ENCODE results near the gene NEK9. TPM values are rescaled to one million over a fixed set of nuclear protein-coding genes. Genes with fewer than 3 reads are reported as not detected.

Gene NEK9
- total RNA-seq, 1 experiment from 2014 or later = 56.5 TPM

GRCh38 chr14:75168586-75169335, 41.9 kb upstream of the NEK9 start:
- Histone ChIP-seq H2BK120ac (ENCODE audit: low read depth, low read length, poor library complexity, severe bottlenecking) (no peak overlapping the region), H4K5ac (ENCODE audit: insufficient read length, low read depth, low read length) (no peak overlapping the region), H3K4me2 (ENCODE audit: insufficient read depth, insufficient read length, low read length) (no peak overlapping the region), H3K9me3 (ENCODE audit: control insufficient read depth, low read depth, low read length) (no peaks in the 10 kb centered on the region), H3K27ac (ENCODE audit: insufficient read length, low read depth, low read length) (no peak overlapping the region), H4K91ac (ENCODE audit: insufficient read length, low read depth, low read length) (no peak overlapping the region), H3K23ac (ENCODE audit: insufficient read length, low read depth, low read length) (no peak overlapping the region), H2BK12ac (ENCODE audit: insufficient read length, low read depth, low read length) (no peak overlapping the region), H2AFZ (ENCODE audit: low read length) (no peak overlapping the region), H3K79me2 (ENCODE audit: insufficient read depth, low read length) (peaks cover 29% of the 10 kb centered on the region; the same call in 1 of the 2 replicates), H3K23me2 (ENCODE audit: insufficient read length, low read depth, low read length, poor library complexity, severe bottlenecking) (no peaks in the 10 kb centered on the region), H2BK20ac (ENCODE audit: low read depth, low read length, poor library complexity, severe bottlenecking) (no peak overlapping the region), H3K27me3 (ENCODE audit: insufficient read depth, low read length) (no peaks in the 10 kb centered on the region), H3K4me1 (ENCODE audit: insufficient read depth, low read length) (no peaks in the 10 kb centered on the region), H3K9ac (ENCODE audit: extremely low read depth, insufficient read length, low read length) (no peak overlapping the region), H2AK5ac (ENCODE audit: insufficient read length, low read length) (no peak overlapping the region), H3K56ac (ENCODE audit: insufficient read length, low read depth, low read length) (no peak overlapping the region), H3K14ac (ENCODE audit: insufficient read depth, low read length) (no peak overlapping the region), H4K8ac (replicated peaks; ENCODE audit: insufficient read length, low read depth, low read length) (no peak overlapping the region), H2BK5ac (ENCODE audit: insufficient read length, low read length) (no peak overlapping the region), H3K18ac (ENCODE audit: insufficient read length, low read depth, low read length) (no peak overlapping the region), H3K4ac (ENCODE audit: low read depth, low read length) (no peak overlapping the region), H3K79me1 (ENCODE audit: insufficient read depth, low read depth, low read length, poor library complexity, severe bottlenecking) (peaks cover 18% of the 10 kb centered on the region), H4K20me1 (ENCODE audit: control insufficient read depth, insufficient read depth, insufficient read length) (no peaks in the 10 kb centered on the region), H3T11ph (ENCODE audit: low read length) (no peak overlapping the region), H2BK15ac (ENCODE audit: low read depth, low read length) (no peak overlapping the region)
- no peaks in the 10 kb centered on the region for H3K9me3 Mint-ChIP-seq
- H3K27ac Mint-ChIP-seq = no peak overlapping the region
- peaks cover 11 to 17% of the 10 kb centered on the region in 2 experiments for H3K4me1 Mint-ChIP-seq
- H3K36me3 Mint-ChIP-seq (ENCODE audit: insufficient read depth in 1 of 3, low read depth in 3 of 3) = 0 out of 7 replicates have a peak, but pooled peaks cover 0 to 2% (median 0%) of the 10 kb centered on the region in 3 experiments
- TF ChIP-seq CTCF (conservative IDR thresholded peaks at IDR 0.05) = no peak
- H3K27me3 Mint-ChIP-seq (ENCODE audit: low read depth) = no peaks in the 10 kb centered on the region
- no peak overlapping the region for H3K4me3 Mint-ChIP-seq
- DNase-seq = no peak
- no CpG with 5 or more reads among the region's 3 CpGs for WGBS (ENCODE audit: extremely low coverage, insufficient read length, low lambda C conversion rate)
